Tibial nerve (tissue), 4 donors: ENCODE results near the gene NSUN6. TPM values are rescaled to one million over a fixed set of nuclear protein-coding genes. Genes with fewer than 3 reads are reported as not detected.
A peak's percentile ranks its signal among the peaks of the same experiment; 100 is the strongest.

ENCODE experiments used
- DNase-seq, 2 donors: peaks; one replicate each; pipeline ENCODE4 v3.0.0-alpha.2; 2019; ENCODE audit warnings: low spot score in 2 of 2
- H3K27ac ChIP-seq, 4 donors: fragments of 200-600 bp; sonication (generic) in 3 of 4; one replicate each; pipeline ENCODE4 v1.5.1; 2017 to 2019; ENCODE audit warnings: mild to moderate bottlenecking in 1 of 4
- H3K27me3 ChIP-seq, 2 donors: fragments of 200-600 bp; sonication (generic) in 1 of 2; one replicate each; pipeline versions ENCODE4 v1.5.1 to v1.6.0; 2017 to 2019
- H3K36me3 ChIP-seq, 3 donors: fragments of 200-600 bp; sonication (generic); one replicate each; pipeline ENCODE4 v1.5.1; 2018 to 2019
- H3K4me1 ChIP-seq, 4 donors: fragments of 200-600 bp; sonication (generic) in 3 of 4; one replicate each; pipeline ENCODE4 v1.5.1; 2017 to 2019
- H3K4me3 ChIP-seq, 4 donors: fragments of 200-600 bp; sonication (generic) in 3 of 4; one replicate each; pipeline ENCODE4 v1.5.1; 2017 to 2019; ENCODE audit warnings: mild to moderate bottlenecking in 1 of 4, moderate library complexity in 1 of 4
- H3K9me3 ChIP-seq, 4 donors: fragments of 200-600 bp; sonication (generic) in 3 of 4; one replicate each; pipeline ENCODE4 v1.5.1; 2017 to 2019
- CTCF ChIP-seq, 5 experiments: fragments of 200-600 bp in 3 of 5; fragments of 450-650 bp in 2 of 5; sonication (generic) in 3 of 5; IDR thresholded peaks; one replicate each; pipeline ENCODE4 v1.5.1; 2016 to 2019; ENCODE audit warnings: antibody characterized with exemption in 5 of 5, mild to moderate bottlenecking in 3 of 5, moderate library complexity in 2 of 5
- EP300 ChIP-seq, 2 donors: sonication (generic); formaldehyde crosslinking; IDR thresholded peaks; one replicate each; pipeline ENCODE4 v1.6.1; 2017; ENCODE audit warnings: antibody characterized with exemption in 2 of 2, mild to moderate bottlenecking in 1 of 2
- POLR2A ChIP-seq, 2 donors: fragments of 450-650 bp; IDR thresholded peaks; one replicate each; pipeline ENCODE4 v1.6.1; 2017; ENCODE audit warnings: antibody characterized with exemption in 2 of 2, mild to moderate bottlenecking in 2 of 2, moderate library complexity in 2 of 2
- WGBS, 2 donors: methylation state at CpG; one replicate each; pipeline ENCODE4 v1.1.5; 2018; 5-methylcytosine and 5-hydroxymethylcytosine counted together
- total RNA-seq, 4 donors: library from RNA; depleted of rRNA; stranded (reverse); fragments of >200 nt; gene quantifications; one replicate each; pipeline ENCODE4 v1.1.0, GENCODE V29; 2016

Gene NSUN6
- total RNA-seq, 4 donors from 2014 or later = 15.6 to 30.6 (median 24.7) TPM

- Histone ChIP-seq H3K4me3 (no peak overlapping the region), H3K9me3 (no peaks in the 10 kb centered on the region), H3K27me3 (no peaks in the 10 kb centered on the region), H3K36me3 (peaks cover 0 to 20% (median 0%) of the 10 kb centered on the region in 3 donors), H3K4me1 (peaks cover 0 to 6% (median 0%) of the 10 kb centered on the region in 4 donors), H3K27ac (peak overlapping the region in 1 of 4 donors; percentile 3)
- 16 to 34% methylated on average over 1 of the region's 1 CpG for WGBS, 2 donors
- TF ChIP-seq CTCF (IDR thresholded peaks at IDR 0.05) = no peak
- TF ChIP-seq POLR2A (IDR thresholded peaks at IDR 0.05) = no peak
- TF ChIP-seq EP300 (IDR thresholded peaks at IDR 0.05) = no peak
- DNase-seq = peak in 1 of 2 donors; percentile 51
Observed at GRCh38 chr10:18607503-18608378, 43.6 kb downstream of the NSUN6 start.

GRCh38 chr10:18606051-18606695, 45.2 kb downstream of the NSUN6 start:
- TF ChIP-seq POLR2A (IDR thresholded peaks at IDR 0.05) = no peak
- TF ChIP-seq EP300 (IDR thresholded peaks at IDR 0.05) = no peak
- no peak for TF ChIP-seq CTCF (IDR thresholded peaks at IDR 0.05)
- no peak for DNase-seq
- Histone ChIP-seq H3K27ac (no peak overlapping the region), H3K36me3 (peaks cover 0 to 20% (median 0%) of the 10 kb centered on the region in 3 donors), H3K4me3 (no peak overlapping the region), H3K4me1 (peaks cover 0 to 6% (median 0%) of the 10 kb centered on the region in 4 donors), H3K9me3 (no peaks in the 10 kb centered on the region), H3K27me3 (no peaks in the 10 kb centered on the region)
- WGBS, 2 donors = 94 to 95% methylated on average over 4 of the region's 4 CpGs

GRCh38 chr10:18601321-18601720, 50.1 kb downstream of the NSUN6 start:
- Histone ChIP-seq H3K4me1 (no peaks in the 10 kb centered on the region), H3K36me3 (peaks cover 0 to 24% (median 0%) of the 10 kb centered on the region in 3 donors), H3K27ac (no peak overlapping the region), H3K4me3 (no peak overlapping the region), H3K9me3 (no peaks in the 10 kb centered on the region), H3K27me3 (no peaks in the 10 kb centered on the region)
- 74 to 79% methylated on average over 2 of the region's 2 CpGs for WGBS, 2 donors
- TF ChIP-seq POLR2A (IDR thresholded peaks at IDR 0.05) = no peak
- no peak for TF ChIP-seq EP300 (IDR thresholded peaks at IDR 0.05)
- TF ChIP-seq CTCF (IDR thresholded peaks at IDR 0.05) = no peak
- no peak for DNase-seq

GRCh38 chr10:18599392-18599791, 52.0 kb downstream of the NSUN6 start:
- WGBS, 2 donors = 93 to 97% methylated on average over 3 of the region's 3 CpGs
- Histone ChIP-seq H3K4me1 (no peaks in the 10 kb centered on the region), H3K27ac (no peak overlapping the region), H3K9me3 (no peaks in the 10 kb centered on the region), H3K27me3 (no peaks in the 10 kb centered on the region), H3K36me3 (peaks cover 0 to 42% (median 0%) of the 10 kb centered on the region in 3 donors), H3K4me3 (no peak overlapping the region)
- DNase-seq = no peak
- no peak for TF ChIP-seq EP300 (IDR thresholded peaks at IDR 0.05)
- TF ChIP-seq POLR2A (IDR thresholded peaks at IDR 0.05) = no peak
- no peak for TF ChIP-seq CTCF (IDR thresholded peaks at IDR 0.05)
